K562 (cell line): ENCODE data around the gene CAMK2G. TPM values are rescaled to one million over a fixed set of nuclear protein-coding genes. Genes with fewer than 3 reads are reported as not detected.

Source experiments
- ARID1B ChIP-seq: fragments of 450-650 bp; IDR thresholded peaks from 2 replicates; pipeline ENCODE4 v1.6.1; 2016; ENCODE audit warnings: antibody characterized with exemption, mild to moderate bottlenecking, inconsistent platforms
- BHLHE40 ChIP-seq: IDR thresholded peaks from 2 replicates; pipeline ENCODE4 v1.6.1; 2011; ENCODE audit warnings: low read length, improper control_type of control experiment
- CBFA2T3 ChIP-seq: fragments of 450-650 bp; IDR thresholded peaks from 2 replicates; pipeline ENCODE4 v1.6.1; 2017
- CCNT2 ChIP-seq: IDR thresholded peaks from 2 replicates; pipeline ENCODE4 v1.6.1; 2011; ENCODE audit warnings: borderline replicate concordance, low read depth, mild to moderate bottlenecking, moderate library complexity, mixed read lengths, low read length; ENCODE audit not compliant: insufficient read length; ENCODE audit errors: extremely low read depth
- CTBP1 ChIP-seq: fragments of 450-650 bp; IDR thresholded peaks from 2 replicates; pipeline ENCODE4 v1.6.1; 2016; ENCODE audit warnings: borderline replicate concordance
- EP300 ChIP-seq: IDR thresholded peaks from 2 replicates; pipeline ENCODE4 v1.6.1; 2012; ENCODE audit warnings: low read length, improper control_type of control experiment
- ESRRA ChIP-seq: fragments of 450-650 bp; IDR thresholded peaks from 2 replicates; pipeline ENCODE4 v1.6.1; 2014; ENCODE audit warnings: low read depth, mild to moderate bottlenecking, moderate library complexity, borderline replicate concordance
- FOXA3 ChIP-seq, 2 experiments: fragments of 450-650 bp in 1 of 2; sonication (generic) in 1 of 2; formaldehyde crosslinking; IDR thresholded peaks in 1 of 2; conservative IDR thresholded peaks in 1 of 2; 2 replicates each; pipeline versions ENCODE4 v1.4.0 to v1.8.0; 2020 to 2022; ENCODE audit warnings: mild to moderate bottlenecking in 2 of 2, missing genetic modification reagents in 1 of 2
- MEIS2 ChIP-seq: fragments of 450-650 bp; IDR thresholded peaks from 2 replicates; pipeline ENCODE4 v1.6.1; 2014; ENCODE audit warnings: mild to moderate bottlenecking; ENCODE audit not compliant: partially characterized antibody
- MYC ChIP-seq, 2 experiments: fragments of 250-450 bp in 1 of 2; sonication (Bioruptor Pico) in 1 of 2; IDR thresholded peaks; 2 replicates each; pipeline versions ENCODE4 v1.5.1 to v1.6.1; 2012 to 2021; ENCODE audit warnings: low read depth in 2 of 2, borderline replicate concordance in 1 of 2, improper control_type of control experiment in 1 of 2, low read length in 1 of 2, mild to moderate bottlenecking in 1 of 2, moderate library complexity in 1 of 2
- NR2C1 ChIP-seq, 2 experiments: fragments of 450-650 bp; IDR thresholded peaks; 2 replicates each; pipeline ENCODE4 v1.6.1; 2017; ENCODE audit warnings: mild to moderate bottlenecking in 2 of 2, antibody characterized with exemption in 1 of 2, inconsistent platforms in 1 of 2, missing compliant biosample characterization in 1 of 2, missing genetic modification characterization in 1 of 2
- RBBP5 ChIP-seq: fragments of 200-600 bp; sonication (generic); IDR thresholded peaks from 2 replicates; pipeline ENCODE4 v1.6.1; 2012; ENCODE audit warnings: borderline replicate concordance, mild to moderate bottlenecking, low read length, control low read depth, inconsistent platforms; ENCODE audit not compliant: insufficient read depth, poor library complexity, severe bottlenecking
- ZNF717 ChIP-seq: fragments of 250-450 bp; sonication (Bioruptor Pico); IDR thresholded peaks from 2 replicates; pipeline ENCODE4 v1.5.0; 2021
- ZNF780A ChIP-seq: fragments of 250-450 bp; sonication (Bioruptor Pico); IDR thresholded peaks from 2 replicates; pipeline ENCODE4 v1.5.0; 2021; ENCODE audit warnings: mild to moderate bottlenecking
- ZZZ3 ChIP-seq: fragments of 450-650 bp; IDR thresholded peaks from 2 replicates; pipeline ENCODE4 v1.6.1; 2016; ENCODE audit warnings: antibody characterized with exemption, mild to moderate bottlenecking, moderate library complexity
- polyA plus RNA-seq, 8 experiments: library from polyadenylated mRNA; depleted of rRNA in 4 of 8; stranded (reverse) in 5 of 8; unstranded in 3 of 8; fragments of >200 nt; fragmentation: Nextera tagmentation in 2 of 8; fragmentation: Illumina TruSeq in 1 of 8; extraction: Ambion mirVana in 2 of 8; extraction: Trizol in 1 of 8; gene quantifications; 2 replicates each; pipeline versions ENCODE4 v1.2.1 to v1.2.3, GENCODE V29; 2011 to 2014; ENCODE audit warnings: inconsistent platforms in 1 of 8, missing spikeins in 1 of 8
- total RNA-seq, 7 experiments: library from RNA; depleted of rRNA in 6 of 7; stranded (reverse); fragments of >200 nt in 6 of 7; fragmentation: Illumina TruSeq in 2 of 7; extraction: Trizol in 2 of 7; gene quantifications; 2 replicates each; pipeline versions ENCODE4 v1.2.1 to v1.2.3, GENCODE V29; 2011 to 2021; ENCODE audit warnings: low replicate concordance in 1 of 7
- TF ChIP-seq, protein P1 (sequence below), 2 experiments: fragments of 450-650 bp; formaldehyde crosslinking in 1 of 2; IDR thresholded peaks; 2 replicates each; pipeline versions ENCODE4 v1.4.0 to v1.6.1; 2014 to 2020; ENCODE audit warnings: mild to moderate bottlenecking in 2 of 2, borderline replicate concordance in 1 of 2, low read depth in 1 of 2
- TF ChIP-seq, protein P2 (sequence below): fragments of 450-650 bp; IDR thresholded peaks from 2 replicates; pipeline ENCODE4 v1.6.1; 2016

Gene CAMK2G
- total and polyA plus RNA-seq, 9 of the 15 experiments (the other 6 are each of a cell fraction or from before 2014, with no cell fraction given) = 9.0 to 37.9 (median 32.6) TPM

DNA sequence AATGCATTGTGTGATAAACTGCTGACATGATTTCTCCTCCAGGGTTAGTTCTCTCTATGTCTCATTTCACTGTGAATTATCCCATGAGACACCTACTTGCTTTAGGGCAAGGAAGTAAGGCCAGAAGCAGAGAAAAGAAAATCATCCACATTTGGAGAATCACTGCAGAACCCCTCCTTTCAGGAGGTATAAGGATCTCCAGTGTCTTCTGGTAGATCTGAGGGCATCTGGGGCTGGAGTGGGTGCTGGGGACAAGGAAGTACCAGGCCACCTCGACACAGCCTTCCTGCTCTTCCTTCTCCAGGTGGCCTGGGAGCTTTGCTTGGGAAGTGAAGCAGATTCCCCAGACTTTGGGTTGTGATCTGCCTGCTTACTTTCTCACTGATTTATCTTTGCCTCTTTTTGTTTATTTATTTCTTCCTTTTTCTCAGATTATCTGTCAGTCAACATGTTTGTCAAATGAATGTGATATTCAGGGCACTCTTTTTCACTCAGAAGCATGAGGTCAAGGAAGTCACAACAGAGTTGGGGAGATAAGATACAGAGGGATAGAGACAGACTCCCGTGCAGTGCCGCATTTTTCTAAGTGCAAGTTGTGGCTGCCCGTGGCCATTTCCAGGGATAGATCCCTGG is 12.4 kb upstream of the CAMK2G start (continued):
- TF ChIP-seq CTBP1 (0 out of 2 replicates have a peak, but pooled peaks have one; percentile 15), MEIS2 (peak; percentile 59), CCNT2 (peak; percentile 51), NR2C1 (IDR thresholded peaks at IDR 0.05) (no peak), NR2C1 (tag; IDR thresholded peaks at IDR 0.05) (no peak), CBFA2T3 (peak; percentile 45; the same call in 1 of the 2 replicates), RBBP5 (peak; percentile 19), ESRRA (no peak), ARID1B (peak; percentile 48; the same call in 1 of the 2 replicates), FOXA3 (CRISPR knock-in tag; conservative IDR thresholded peaks at IDR 0.05 in 1 of 2, IDR thresholded peaks at IDR 0.05 in 1 of 2) (no peak), EP300 (0 out of 2 replicates have a peak, but pooled peaks have one; percentile 28), ZNF780A (CRISPR knock-in tag) (no peak), BHLHE40 (peak; percentile 70), MYC (IDR thresholded peaks at IDR 0.05; ENCODE audit: low read depth, low read length) (0 out of 2 replicates have a peak, but pooled peaks have one; percentile 27), MYC (CRISPR knock-in tag; IDR thresholded peaks at IDR 0.05; ENCODE audit: borderline replicate concordance, low read depth) (no peak), ZZZ3 (no peak), ZNF717 (CRISPR knock-in tag) (no peak)
- TF ChIP-seq, protein P1, sequence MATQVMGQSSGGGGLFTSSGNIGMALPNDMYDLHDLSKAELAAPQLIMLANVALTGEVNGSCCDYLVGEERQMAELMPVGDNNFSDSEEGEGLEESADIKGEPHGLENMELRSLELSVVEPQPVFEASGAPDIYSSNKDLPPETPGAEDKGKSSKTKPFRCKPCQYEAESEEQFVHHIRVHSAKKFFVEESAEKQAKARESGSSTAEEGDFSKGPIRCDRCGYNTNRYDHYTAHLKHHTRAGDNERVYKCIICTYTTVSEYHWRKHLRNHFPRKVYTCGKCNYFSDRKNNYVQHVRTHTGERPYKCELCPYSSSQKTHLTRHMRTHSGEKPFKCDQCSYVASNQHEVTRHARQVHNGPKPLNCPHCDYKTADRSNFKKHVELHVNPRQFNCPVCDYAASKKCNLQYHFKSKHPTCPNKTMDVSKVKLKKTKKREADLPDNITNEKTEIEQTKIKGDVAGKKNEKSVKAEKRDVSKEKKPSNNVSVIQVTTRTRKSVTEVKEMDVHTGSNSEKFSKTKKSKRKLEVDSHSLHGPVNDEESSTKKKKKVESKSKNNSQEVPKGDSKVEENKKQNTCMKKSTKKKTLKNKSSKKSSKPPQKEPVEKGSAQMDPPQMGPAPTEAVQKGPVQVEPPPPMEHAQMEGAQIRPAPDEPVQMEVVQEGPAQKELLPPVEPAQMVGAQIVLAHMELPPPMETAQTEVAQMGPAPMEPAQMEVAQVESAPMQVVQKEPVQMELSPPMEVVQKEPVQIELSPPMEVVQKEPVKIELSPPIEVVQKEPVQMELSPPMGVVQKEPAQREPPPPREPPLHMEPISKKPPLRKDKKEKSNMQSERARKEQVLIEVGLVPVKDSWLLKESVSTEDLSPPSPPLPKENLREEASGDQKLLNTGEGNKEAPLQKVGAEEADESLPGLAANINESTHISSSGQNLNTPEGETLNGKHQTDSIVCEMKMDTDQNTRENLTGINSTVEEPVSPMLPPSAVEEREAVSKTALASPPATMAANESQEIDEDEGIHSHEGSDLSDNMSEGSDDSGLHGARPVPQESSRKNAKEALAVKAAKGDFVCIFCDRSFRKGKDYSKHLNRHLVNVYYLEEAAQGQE (IDR thresholded peaks at IDR 0.05; ENCODE audit: borderline replicate concordance) = peak; percentile 10; the same call in 1 of the 2 replicates
- TF ChIP-seq, protein P1 (CRISPR knock-in tag; IDR thresholded peaks at IDR 0.05; ENCODE audit: low read depth) = no peak
- TF ChIP-seq, protein P2, sequence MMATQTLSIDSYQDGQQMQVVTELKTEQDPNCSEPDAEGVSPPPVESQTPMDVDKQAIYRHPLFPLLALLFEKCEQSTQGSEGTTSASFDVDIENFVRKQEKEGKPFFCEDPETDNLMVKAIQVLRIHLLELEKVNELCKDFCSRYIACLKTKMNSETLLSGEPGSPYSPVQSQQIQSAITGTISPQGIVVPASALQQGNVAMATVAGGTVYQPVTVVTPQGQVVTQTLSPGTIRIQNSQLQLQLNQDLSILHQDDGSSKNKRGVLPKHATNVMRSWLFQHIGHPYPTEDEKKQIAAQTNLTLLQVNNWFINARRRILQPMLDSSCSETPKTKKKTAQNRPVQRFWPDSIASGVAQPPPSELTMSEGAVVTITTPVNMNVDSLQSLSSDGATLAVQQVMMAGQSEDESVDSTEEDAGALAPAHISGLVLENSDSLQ = peak; percentile 78
